HUDEP-2 (cell line): ENCODE data around the gene GABRB3.

Source experiments
- DNase-seq, 76 experiments: peaks; one replicate each; lab custom pipeline; 2025; ENCODE audit not compliant: unreplicated experiment in 76 of 76; lab: John Stamatoyannopoulos, UW

GABRB3 gene

DNA sequence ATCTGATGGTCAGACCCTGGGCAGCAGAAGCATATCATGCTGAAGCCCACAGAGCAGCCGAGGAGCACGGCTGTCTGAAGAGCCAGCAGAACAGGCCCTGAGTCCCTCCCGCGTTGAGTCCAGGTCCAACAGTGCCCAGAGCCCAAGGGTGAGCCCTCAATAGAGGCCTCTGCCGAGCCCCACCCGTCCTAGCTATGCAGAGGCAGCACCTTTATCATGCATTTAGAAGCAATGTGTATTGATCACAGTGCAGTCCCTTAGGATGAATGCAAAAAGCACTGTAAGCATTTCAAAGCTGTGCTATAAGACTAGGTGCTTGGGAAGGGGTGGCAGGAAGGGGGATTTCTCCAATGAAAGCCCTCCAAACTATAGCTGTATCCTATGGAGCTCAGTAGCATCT is 208.5 kb downstream of the GABRB3 start:
- no peak for DNase-seq

DNA sequence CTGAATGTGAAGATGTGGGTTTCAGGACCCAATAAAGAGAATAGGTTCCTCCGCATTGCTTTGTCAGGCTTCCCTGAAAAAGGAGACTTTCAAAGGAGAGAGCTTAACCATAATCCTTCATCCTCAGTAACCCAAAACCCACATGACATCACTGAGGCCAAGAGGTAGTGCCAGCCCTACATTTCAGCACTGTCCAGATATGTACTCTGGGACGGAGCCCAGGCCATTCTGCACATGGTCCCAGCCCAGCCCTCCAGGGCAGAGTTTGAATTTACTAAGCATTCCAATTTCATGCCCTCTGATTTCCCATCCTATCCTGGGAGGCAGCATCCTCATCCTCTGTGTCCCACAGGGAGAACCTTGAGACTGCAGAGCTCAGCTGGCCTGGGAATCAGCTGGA is 210.5 kb downstream of the GABRB3 start:
- no peak for DNase-seq

DNA sequence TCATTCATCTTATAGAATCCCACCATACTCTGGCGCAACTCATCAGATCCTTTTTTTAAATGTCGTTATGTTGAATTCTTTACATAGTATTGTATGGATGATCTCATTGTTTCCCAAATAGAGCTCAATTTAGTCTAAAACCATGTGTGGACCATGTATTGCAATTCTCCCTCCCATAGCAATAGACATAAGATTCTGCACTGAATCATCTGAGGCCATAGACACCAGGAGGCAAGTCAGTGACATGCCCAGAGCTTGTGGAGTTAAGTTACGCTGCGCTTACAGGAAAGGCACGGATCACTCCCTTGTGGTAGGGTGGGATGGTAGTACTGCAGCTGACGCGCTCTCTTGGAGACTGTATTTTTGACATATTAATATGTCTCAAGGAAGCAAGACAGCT is 211.0 kb downstream of the GABRB3 start:
- DNase-seq, result no peak

DNA sequence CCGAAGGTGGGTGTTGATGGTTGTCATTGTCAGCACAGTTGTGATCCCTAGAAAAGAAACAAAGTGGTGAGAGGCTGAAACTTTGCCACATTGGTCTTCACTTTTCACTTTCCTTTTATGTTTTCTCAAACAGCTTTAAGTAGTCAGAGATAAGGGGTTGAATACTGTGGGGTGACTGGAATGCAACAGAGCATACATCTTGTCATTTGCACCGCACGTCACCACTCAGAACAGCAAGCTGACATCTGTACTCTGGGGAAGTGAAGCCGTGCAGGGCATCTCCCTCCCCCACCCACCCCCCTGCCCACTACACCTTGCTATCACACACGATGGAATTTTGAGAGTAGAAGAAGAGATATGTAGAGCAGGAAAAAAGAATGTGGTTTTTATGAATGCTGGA is 211.7 kb downstream of the GABRB3 start:
- no peak for DNase-seq

DNA sequence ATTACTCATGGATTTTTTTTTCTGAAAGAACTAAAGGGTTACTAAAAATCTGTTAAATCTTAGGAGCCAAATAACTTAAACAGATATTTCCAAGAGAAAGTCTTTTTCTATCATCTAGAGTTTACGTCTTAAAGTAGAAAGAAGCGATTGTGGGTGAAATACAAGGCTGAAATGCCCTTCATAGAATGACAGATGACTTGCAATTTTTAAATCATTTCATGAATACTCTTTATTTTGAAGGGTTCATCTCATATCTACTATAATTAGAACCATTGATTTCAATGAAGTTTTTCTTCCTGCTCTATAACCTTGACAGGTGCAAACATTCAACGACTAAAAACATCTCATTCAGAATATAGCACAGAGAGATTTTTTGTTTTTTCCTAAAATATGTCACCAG is 217.0 kb downstream of the GABRB3 start:
- DNase-seq, result no peak

DNA sequence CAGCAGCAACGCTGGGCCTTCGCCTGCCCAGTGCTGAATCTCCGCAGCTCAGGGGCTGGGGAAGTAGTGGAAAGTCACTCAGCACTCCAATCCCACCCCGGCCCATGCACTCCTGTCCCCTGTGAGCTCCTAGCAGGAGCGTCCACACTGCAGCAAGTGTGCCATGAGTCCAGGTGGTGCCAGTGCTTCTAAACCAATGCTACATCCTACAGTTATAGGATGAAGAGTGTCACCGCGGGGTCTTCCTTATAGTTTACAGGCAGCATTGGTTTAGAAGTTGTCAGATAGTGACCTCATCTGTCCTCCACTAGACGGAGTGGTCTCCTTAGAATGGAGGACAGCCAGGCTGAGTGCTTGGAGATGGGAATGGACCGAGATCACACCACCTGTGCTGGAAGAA is 221.4 kb downstream of the GABRB3 start:
- DNase-seq, result no peak

DNA sequence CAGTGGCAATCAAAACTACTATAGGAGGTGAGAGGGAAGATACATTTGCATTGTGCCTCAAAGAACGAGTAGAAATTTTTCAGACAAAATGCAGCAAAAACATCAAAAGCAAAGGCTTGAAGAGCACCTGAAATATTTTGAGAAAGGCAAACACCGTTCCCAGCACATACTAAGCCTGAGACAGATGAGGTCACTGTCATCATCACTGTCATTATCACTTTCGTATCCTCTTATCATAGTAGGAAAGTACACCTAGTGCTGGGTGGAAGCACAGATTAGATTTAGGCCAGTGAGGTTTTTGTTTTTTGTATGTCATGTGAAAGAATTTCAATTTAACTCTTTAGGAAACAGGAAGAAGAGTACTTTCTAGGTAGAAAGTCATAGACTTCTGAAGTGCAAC is 222.0 kb downstream of the GABRB3 start:
- DNase-seq, result no peak

DNA sequence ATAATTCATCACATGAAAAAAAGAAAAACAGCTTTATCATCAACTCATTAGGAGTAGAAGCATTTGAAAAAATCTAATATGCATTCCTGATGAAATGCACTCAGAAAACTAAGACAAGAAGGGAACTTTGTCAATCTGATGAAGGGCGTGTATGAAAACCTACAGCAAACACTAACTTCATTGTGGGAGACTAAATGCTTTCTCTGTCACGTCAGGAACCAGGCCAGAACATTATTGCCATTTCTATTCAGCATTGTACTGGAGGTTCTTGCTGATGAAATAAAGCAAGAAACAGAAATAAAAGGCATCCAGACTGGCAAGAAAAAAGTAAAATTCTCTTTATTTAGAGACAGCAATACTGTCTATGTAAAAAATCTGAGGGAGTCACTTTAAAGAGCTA is 235.2 kb downstream of the GABRB3 start:
- DNase-seq, result no peak

DNA sequence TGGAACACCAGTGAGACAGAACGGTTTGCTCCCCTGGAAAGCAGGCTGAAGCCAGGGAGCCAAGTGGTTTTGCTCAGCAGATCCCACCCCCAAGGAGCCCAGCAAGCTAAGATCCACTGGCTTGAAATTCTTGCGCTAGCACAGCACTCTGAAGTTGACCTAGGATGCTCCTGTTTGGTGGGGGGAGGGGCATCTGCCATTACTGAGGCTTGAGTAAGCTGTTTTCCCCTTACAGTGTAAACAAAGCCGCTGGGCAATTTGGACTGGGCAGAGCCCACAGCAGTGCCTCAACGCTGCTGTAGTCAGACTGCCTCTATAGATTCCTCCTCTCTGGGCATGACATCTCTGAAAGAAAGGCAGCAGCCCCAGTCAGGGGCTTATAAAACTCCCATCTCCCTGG is 241.4 kb downstream of the GABRB3 start:
- no peak for DNase-seq

DNA sequence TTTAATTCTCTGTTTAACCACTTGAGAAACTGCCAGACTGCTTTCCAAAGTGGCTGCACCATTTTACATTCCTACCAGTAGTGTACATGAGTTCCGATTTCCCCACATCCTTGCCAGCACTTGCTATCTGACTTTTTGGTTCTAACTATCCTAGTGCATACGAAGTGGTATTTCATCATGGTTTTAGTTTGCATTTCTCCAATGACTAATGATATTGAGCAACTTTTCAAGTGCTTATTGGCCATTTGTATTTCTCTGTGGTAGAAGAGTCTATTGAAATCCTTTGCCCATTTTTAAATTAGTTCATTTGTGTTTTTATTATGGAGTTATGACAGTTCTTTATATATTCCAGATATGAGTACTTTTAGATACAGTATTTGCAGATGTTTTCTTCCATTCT is 247.8 kb downstream of the GABRB3 start:
- no peak for DNase-seq

DNA sequence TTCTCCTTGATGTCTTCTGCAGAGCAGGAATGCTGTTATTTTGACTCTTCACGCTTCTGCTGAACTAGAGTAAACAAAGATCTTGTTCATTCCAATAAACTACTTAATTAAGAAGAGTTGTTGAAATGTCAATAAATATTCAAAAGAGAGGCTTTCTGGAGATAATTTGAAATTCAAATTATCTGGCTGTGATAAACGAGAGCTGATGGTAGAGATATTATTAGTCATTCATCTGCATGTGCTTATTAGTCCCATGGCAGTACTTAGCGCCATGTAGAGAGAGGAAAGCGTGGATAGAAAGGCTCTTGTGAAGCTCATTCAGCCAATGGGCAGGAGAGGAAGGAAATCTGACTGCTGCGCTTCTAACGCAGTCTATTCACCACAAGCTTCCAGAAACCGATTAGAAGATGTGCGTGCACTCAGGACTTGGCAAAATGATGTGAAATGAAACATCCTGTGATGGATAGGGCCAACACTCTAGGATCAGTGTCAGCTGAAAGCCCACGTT is 251.1 kb downstream of the GABRB3 start:
- no peak for DNase-seq

DNA sequence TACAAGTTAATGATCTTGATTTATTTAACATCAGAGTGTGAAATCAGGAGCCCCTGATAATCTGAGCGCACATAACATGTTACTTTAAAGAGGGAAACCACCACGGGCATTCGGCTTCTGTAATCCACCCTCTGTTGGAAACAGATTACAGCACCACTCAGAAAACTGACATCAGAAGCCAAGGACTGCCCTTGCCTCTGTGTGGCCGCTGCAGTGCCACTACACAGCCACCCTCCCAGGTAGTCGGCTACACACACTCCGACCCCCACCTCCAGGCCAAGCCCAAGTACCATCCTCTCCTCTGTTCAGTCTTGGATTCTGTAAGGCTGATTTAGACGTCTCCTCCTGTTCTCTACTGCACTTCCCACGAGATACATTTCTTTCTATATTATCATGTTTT is 251.7 kb downstream of the GABRB3 start:
- DNase-seq, result no peak

DNA sequence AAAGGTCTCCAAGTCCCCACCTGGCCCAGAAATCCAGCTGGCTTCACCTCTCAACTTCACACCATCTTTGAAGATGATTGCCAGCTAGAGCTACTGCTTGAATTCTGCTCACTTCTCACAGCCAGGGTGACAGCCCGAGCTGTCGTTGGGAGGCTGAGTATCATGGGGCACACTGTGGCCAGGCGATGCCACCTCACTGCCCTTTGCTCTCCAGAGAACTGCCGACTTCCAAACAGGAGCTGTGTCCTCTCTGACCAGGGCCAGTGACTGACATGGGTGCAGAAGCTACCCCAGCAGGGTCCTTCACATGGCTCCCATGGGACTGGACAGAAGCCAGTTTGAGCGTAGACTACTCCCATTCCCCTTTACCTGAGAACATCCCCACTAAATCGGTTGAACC is 254.0 kb downstream of the GABRB3 start:
- no peak for DNase-seq

DNA sequence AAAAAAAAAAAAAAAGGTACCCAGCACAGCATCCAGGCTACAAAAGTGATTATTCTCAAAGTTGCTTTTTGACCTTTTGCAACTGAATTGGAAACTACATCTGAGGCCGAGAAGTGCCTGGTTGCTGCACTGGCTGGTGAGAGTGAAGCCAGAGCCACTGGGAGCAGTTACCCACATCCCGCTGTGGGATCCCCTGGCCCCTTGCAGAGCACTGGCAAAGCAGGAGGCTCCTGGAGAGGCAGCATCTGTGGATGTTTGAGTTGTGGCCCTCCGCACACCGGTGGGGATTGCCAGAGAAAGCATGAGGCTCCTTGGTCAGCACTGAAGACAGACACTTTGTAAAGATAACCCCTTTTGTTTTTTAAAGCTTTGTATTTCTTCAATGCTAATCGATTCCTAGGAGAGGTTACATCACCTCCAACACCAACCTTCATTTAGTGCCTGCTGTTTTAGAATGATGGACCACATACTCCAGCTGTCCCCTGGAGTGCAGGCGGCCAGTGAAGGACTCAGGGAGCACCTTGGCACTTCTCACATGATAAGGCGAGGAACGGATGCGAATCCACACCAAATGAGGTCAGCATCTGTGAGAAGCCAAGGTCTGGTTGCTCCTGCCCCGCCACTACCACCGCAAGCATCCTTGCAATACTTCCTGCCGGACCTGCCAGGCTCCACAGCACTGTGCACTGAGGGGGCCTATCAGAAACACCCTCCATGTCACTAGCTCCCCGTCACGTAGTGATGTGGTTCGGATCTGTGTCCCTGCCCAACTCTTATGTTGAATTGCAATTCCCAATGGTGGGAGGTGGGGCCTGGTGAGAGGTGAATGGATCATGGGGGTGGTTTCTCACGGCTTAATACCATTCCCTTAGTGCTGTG is 256.5 kb downstream of the GABRB3 start:
- no peak for DNase-seq

DNA sequence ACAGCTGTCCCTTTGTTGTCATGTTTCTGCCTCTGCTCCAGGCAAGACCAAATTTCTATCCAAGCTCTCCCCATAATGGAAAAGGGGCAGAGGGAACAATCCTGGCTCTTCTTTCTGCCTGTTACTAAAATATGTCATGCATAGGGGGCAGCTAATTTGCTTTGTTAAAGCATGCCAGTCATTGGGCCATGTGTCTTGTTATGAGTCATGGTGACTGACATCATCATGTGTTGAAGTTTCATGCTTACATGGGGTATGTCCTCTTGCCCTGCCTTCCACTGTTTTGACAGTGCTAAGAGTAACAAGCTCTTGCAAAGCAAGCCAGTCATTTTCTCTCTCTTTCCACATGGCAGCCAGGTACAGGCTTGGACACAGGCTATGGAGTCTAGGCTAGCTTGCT is 268.9 kb downstream of the GABRB3 start:
- no peak for DNase-seq
